Fibroblast of skin of right quadriceps (primary cell): Measurements from ENCODE around the gene TLE7.
A peak's percentile ranks its signal among the peaks of the same experiment; 100 is the strongest.

Source experiments
- DNase-seq: peaks from one replicate; pipeline ENCODE4 v3.0.0-alpha.2; 2013

TLE7 gene

DNA sequence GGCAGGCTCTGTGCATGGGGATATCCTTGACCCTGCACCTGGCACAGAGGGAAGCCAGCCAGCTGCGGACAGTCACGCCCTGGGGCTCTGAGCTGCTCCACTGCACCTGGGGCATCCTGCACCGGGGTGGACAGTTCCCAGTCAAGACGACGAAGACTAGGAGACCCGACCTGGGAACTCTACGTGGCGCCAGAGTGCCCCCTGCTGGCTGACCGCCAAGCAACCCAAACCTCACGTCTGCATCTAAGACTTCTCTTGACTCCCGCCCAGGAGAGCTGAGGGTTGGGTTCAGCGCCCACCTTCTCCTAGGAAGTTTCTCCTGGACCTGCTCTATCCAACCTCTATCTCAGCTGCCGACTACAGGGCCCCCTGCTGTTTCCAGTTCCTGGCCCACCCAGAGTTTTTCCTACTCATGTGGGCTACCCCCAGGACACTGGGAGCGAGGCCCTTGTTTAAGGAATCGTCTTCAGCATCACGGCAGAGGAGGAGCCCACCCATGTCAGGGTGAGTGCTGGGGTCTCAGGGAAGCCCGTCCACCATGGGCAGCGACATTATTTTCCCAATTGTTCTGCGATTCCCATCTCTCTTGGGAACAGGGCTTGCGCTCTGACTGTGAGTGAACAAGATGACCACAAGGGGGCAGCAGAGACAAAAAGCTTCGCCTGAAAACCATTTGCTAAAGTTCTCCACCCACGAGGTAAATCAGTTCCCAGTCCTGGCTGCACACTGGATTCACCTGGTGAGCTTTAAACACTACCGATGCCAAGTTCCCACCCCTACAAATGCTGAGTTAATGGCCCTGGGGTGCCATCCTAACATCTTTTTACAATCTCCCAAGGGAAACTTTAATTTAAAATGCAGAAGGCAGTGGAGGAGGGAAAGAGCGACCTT lies 29.3 kb downstream of the TLE7 start:
- peak; percentile 62 for DNase-seq

DNA sequence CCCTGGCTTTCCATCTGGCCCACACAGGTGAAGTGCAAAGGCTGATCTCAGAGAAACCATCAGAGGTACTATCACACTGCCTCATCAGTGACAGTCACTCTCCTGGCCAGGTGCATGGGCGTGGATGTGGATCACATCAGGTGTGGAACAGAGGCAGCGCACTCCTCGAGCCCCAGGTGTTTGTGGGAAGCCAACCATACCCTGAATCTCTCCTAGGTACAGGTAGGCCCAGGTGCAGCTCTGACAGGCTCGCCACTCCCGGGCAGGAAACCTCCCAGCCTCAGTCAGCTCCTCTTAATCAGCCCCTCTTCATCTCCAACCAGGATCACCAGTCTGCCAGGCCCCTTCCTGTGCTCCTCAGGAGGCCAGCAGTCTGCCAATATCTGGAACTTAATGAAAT lies 31.7 kb downstream of the TLE7 start:
- no peak for DNase-seq

DNA sequence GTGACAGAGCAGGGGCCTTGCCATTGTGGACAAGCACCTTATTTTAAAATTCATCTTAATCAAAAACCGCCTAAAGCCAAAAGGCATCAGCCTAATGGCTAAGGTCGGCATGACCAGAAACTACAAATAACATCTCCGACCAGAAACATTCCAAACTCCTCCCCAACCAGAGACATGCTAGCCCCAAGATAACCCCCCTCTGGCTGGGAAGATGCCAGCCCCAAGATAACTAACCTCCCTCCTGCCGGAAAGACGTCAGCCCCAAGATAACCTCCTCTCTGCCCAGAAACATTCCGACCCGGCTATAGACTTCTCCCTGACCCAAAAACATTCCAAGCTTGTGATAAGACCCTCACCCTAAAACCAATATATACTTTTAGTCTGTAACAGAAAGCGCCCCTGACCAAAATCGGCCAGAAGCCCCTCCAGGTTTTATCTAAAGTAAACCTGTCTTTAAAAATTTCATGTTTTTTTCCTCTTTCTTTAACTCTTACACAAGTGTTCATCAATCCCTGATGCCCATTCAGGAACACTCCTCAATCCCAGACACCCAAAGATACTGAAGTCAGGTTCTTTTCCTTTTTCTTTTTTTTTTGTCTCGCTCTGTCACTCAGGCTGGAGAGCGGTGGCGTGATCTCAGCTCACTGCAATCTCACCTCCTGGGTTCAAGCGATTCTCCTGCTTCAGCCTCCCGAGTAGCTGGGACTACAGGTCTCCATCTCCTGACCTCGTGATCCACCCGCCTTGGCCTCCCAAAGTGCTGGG lies 32.7 kb downstream of the TLE7 start:
- DNase-seq, result no peak

DNA sequence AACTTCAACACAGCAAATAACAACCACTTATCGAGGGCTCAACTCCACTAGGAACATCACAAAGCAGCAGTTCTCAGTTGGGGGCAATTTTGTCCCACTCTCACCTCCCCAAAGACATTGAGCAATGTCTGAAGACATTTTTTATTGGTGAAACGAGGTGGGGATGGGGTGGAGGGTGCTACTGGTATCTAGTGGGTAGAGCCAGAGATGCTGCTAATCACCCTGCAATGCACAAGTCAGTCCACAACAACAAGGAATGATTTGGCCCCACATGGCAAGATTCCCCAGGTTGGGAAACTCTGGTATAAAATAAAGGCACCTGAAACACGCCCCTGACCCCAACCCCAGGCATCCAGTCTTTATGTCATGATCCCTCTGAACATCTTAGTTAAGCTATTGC lies 33.3 kb downstream of the TLE7 start:
- no peak for DNase-seq

DNA sequence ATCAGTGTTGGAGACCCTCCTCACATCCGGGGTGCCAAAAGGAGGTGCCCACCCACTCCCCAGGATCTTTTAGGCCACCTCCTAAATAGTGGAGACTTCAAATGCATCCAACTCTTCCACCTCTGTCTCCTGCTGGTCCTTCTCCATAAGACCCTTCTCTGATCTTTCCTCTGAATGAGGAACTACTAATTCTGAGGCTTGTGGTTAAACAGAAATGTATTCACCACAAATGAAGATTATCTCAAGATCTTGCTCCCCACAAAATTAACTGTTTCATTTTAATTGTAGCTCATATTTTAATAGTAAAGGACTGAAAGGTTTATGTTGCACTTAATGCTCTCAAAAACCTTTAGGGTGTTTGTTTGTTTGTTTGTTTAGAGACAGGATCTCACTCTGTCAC lies 34.1 kb downstream of the TLE7 start:
- no peak for DNase-seq

DNA sequence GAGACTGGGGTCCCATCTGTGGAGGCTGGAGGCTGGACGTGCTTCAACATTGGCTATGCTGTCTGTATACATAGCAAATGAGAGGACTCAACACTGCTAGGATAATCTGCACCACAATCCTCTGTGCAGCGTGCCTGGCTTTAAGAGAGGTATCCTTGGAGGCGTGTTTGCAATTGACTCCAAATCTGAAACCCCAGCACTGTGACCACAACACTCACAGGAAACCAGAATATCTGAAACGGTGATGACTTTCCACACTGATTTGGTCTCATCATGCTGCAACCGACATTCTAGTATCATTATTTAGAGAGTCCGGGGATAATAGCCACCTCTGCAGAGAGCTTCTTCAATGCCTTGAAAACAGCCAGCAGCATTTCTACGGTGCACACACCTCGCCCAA lies 35.1 kb downstream of the TLE7 start:
- DNase-seq, result no peak

DNA sequence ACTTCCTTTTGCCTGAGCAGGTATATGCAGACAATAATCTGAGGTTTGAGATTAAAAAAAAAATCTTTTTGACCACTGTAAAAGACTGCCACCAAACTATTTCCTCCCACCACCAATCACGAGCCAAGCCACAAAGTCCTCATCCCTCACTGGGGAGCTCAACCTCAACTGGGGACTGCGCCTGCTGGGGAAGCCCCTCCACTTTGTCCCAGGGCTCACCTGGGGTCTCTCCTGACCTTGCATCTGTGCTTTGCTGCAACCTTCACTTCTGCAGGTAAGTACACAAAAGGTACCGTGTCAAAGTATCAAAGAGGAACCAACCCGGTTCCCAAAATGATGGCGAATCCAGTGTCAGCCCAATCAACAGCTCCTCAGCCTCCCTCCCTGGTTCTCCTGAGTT lies 35.5 kb downstream of the TLE7 start:
- no peak for DNase-seq

DNA sequence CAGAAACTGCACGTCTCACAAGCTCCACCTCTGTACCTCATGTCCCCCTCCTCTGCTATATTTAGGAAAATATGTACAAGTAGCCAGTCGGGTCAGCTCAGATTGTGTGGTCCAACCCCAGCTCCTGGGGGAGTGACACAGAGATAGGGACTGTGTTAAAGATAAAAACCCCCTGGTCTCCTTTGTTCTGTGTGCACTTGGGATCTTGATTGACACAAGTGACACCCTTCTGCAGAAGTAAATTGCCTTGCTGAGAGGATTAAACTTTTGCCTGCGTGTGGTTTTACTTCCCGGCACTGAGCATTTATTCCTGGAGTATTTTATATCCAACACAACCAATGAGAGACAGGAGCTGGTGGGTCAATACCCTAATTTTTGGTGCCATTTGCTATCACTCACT lies 37.5 kb downstream of the TLE7 start:
- DNase-seq, result no peak

DNA sequence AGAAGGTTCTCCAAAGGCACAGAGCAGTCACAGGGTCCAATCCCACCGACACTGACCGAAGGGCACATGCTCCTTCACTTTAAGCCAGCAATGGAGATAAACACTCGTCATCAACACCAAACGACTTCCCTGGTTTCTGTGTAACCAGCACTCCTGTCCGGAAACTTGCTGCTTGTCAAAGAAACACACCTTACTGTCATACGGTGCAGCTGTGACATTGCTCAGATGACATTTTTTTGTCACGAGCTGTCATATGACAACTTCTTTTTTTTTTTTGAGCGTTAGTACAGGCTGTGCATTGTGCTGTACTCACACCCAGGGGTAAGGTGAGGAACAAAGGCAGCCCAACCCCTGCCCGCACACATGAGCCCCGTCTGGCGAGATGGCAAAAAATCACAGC lies 39.2 kb downstream of the TLE7 start:
- DNase-seq, result no peak

DNA sequence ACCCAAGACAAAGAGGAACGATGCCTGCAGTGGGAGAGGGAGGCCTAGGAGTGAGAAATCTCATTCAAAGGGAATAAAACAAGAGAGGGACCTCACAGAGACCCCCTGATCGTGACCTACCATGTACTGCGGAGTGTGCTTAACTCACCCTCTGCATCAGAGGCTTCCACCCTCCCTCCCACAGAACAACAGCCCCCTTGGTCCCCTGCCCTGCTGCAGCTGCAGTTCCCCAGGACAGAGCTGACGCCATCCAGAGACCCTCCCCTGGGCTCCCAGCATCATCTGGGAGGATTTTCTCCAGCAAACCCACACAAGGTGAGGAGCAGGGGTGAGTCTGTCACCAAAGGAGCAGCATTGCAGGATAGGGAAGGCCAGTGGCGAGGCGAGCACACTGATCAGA lies 39.8 kb downstream of the TLE7 start:
- no peak for DNase-seq

DNA sequence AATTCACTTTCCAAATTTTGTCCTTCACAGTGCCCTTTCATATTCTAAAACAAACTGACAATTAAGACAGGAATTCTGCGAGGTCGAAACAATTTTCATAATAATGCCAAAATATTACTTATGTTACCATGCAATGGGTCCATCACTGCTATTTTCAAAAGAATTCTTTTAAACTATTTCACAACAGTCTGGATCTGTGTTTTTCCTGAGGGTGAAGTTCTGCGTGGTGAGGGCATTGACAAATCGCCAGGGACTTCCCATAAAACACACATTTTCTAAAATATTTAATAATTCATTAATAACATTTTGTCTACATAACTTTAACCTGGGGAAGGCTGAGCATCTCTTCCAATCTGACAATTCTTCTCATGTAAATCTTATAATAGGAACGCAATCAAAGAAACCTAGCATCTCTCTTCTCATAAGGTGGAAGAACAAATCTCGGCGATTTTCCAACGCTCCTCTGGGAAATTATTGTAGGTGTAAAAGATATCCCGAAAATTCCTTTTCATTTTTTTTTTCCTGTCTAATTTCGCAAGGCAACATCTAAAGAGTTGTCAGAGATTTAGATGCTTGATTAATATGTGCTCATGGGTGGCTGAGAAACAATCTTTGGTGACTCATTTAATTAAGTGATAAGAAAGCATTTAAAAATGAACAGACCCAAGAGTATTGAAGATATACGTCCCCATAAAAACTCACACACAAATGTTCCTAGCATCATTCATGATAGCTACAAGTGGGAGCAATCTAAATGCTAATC lies 41.9 kb downstream of the TLE7 start:
- DNase-seq, result no peak

DNA sequence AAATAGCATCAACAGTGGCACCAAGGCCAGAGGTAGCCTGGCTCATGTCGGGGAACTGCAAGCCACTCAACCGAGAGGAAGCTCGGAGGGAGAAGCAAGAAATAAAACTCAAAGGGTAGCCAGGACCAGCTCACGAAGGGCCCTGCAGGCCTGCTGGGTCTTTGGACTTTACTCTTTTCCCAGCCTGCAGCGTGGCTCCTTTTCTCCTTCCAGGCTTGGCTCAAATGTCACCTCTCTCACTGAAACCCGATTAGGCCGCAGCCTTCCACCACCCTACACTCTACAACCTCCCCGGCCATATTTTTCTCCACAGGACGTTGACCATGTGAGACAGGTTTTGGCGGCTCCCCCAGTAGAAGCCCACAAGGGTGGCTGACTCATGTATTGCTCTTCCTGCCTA lies 45.3 kb downstream of the TLE7 start:
- DNase-seq, result no peak

DNA sequence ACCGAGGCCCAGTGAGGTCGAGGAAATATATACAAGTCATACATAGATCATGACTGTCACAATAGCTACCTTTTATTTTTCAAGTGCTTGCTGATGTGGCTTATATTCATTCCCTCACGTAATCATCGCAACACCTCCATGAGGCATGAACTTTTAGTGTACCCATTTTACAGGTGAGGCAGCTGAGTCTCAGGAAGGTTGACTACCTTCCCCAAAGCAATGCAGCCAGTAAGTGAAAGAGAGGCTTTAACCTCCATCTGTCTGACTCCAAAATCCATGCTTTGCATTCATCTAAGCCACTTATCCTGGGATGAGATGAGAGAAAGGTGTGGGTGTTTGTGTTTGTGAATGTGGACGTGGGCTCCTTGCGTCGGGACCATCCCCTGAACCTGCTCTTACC lies 52.5 kb downstream of the TLE7 start:
- DNase-seq, result no peak

DNA sequence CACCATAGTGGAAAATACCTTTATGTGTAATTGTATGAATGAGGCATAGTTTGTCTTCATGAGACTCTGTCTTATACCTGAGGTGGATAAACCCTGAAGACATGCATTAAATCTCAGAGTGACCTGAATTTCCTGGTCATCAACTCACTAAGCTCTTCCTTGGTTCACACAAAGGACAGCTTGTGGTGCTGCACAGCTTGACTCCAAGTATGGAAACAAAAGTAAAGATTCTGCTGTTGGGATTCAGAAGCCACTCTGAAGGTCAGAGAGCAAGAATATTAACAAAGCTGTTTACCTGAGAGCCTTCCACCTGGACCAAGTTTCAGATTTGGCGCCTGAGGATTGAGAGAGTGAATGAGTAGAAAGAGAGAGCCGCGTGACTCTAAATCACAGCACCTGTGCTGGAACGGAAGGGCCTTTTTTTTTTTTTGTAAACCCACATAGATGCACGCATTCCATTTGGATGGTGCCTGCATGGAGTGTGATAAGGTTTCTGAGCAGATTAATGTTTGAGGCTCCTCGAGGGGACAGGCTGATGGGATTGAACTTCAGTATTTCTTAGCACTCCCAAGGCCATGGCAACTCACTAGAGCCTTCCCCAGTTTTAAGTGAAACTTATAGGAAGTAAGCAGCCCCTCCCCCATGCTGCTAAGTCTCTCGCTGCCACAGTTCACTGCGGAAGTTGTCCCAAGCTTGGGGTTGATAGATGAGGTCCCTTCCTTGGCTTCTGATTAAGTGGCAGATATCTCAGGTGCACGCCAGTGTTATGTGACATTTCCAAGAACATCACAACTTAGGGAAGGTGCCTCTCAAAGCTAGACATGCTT lies 54.6 kb downstream of the TLE7 start:
- no peak for DNase-seq

DNA sequence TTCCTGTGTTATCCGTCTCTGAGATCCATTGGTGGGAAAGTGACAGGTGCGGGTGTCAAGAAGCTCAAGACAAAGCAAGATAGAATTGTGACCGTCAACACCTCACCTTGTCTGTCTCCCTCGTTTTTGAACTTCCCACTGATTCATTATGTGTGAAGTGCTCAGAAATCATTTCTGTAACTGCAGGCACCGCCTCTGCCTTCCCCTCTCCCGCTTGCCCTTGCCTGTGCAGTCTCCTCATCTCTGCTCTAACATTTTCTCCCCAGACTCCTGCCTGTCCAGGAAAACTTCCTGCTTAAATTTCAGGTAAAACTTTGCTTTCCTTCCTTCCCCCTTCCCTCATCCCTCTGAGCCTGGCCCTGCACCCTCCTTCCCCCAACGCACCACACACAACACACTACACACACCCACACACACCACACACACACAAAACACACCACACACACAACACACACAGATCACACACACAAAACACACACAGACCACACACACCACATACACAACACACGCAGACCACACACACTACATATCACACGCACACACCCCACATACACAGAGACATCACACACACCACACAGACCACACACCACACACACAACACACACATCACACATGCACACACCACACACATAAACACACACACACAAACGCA lies 57.7 kb downstream of the TLE7 start:
- no peak for DNase-seq

DNA sequence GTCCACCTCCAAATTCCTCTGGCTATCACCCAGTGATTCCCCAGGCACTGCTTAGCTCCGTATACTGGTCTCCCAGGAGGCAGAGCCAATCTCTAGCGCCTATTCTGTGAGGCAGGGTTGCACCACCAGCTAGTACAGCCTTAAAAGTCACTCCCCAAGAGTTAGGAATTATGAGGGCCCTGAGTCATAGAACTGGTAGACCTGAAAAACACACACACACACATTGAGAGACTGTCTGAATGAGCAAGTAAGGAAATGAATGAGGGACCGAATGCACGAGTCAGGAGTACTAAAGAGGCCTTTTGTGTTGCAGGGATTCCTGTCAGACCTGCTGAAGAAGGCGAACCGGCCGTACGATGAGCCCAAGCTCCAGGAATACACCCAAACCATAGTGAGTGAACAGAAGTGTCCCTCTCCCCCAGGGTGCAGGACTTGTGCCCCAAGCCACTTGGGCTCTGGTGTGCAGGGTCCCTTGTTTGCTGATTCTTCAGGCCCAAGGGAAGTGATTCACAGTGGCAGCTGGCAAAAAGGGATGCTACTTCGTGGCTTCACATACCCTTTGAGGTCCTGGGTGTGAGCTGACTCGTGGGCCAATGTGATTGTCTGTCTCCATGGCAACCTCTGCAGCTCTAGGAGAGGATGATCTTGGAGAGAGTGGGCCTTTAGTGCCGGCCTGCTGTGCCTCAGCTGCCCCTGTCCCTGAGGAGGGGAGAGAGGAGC lies 58.6 kb downstream of the TLE7 start:
- DNase-seq, result peak; percentile 3

DNA sequence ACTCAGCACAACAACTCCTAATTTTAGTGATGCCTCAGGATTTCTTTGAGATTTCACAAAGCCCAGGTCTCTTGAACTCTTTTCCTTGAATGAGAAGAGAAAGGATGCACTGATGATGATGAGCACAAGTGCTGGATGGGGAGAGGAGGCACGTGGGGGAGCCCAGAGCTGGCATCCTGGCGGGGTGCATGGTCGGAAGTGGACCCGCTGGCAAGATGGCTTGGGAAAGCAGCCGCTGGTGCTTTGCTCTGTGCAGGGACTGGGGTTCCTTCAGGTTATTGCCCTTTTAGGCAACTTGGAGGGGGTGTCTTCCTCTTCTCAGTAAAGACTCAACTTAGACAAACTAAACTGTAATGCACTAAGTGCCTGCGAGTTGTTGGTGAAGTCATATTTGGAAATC lies 61.0 kb downstream of the TLE7 start:
- no peak for DNase-seq
